ENCODE results near the gene FERMT3. TPM values are rescaled to one million over a fixed set of nuclear protein-coding genes. Genes with fewer than 3 reads are reported as not detected.

The FERMT3 gene
- polyA plus RNA-seq, 1 of the 3 experiments (the other 2 are of a cell fraction): 1.4 TPM

DNA sequence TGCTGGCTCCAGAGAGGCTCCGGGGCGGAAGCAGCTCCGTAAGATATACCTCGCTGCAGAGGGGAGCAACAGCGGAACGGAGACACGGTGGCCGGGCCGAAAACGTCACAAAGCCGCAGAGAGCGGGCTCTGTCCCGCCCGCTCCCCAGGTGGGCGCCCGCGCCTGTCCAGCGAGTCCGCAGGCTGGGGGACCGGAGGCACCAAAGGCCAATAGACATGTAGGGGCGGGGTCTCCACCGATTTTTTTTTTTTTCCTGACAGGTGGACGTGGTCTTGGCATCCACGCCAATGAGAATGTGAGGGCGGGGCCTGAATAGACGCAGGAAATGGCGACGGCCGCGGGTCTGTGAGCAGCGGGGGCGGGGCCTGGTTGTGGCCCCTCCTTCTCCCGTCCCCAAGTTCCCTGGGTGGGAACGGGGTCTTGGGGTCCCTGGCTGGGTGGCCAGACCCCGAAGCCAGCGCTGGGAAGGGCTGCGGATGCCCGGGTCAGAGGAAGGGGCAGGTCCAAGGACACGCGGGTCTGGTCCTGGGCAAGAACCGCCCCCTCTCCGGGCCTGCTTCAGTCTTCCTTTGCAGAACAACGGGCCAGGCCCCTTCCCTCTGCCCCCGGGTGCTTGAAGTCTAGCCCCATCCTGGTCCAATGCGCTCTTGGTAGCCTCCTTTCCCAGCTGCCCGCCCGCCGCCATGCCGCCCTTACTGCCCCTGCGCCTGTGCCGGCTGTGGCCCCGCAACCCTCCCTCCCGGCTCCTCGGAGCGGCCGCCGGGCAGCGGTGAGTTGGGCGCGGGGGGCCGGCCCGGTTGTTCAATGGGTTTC lies 23.9 kb downstream of the FERMT3 start, which contains the start of gene DNAJC4:
Gene DNAJC4, plus strand, starts transcription at position 378 of the 814 bp plus-strand sequence. Its CDS starts 307 bp downstream, at position 685.
- H3K4me2 ChIP-seq: peak within 1 kb of the TSS; percentile 90
- H3F3A ChIP-seq (replicated peaks; ENCODE audit: insufficient read depth): peaks cover 20% of the 10 kb centered on the region
- TF ChIP-seq TCF12 (IDR thresholded peaks at IDR 0.05): 0 out of 2 replicates have a peak, but pooled peaks have one; percentile 3
- TF ChIP-seq, protein P1, sequence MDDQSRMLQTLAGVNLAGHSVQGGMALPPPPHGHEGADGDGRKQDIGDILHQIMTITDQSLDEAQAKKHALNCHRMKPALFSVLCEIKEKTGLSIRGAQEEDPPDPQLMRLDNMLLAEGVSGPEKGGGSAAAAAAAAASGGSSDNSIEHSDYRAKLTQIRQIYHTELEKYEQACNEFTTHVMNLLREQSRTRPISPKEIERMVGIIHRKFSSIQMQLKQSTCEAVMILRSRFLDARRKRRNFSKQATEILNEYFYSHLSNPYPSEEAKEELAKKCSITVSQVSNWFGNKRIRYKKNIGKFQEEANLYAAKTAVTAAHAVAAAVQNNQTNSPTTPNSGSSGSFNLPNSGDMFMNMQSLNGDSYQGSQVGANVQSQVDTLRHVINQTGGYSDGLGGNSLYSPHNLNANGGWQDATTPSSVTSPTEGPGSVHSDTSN (IDR thresholded peaks at IDR 0.05): peak; percentile 60
- TF ChIP-seq EZH2phosphoT487 (IDR thresholded peaks at IDR 0.05; ENCODE audit: borderline replicate concordance, low read depth): no peak
- TF ChIP-seq TAF1 (IDR thresholded peaks at IDR 0.05; ENCODE audit: borderline replicate concordance, low read depth, low read length): 0 out of 2 replicates have a peak, but pooled peaks have one; percentile 28
- TF ChIP-seq, protein P2, sequence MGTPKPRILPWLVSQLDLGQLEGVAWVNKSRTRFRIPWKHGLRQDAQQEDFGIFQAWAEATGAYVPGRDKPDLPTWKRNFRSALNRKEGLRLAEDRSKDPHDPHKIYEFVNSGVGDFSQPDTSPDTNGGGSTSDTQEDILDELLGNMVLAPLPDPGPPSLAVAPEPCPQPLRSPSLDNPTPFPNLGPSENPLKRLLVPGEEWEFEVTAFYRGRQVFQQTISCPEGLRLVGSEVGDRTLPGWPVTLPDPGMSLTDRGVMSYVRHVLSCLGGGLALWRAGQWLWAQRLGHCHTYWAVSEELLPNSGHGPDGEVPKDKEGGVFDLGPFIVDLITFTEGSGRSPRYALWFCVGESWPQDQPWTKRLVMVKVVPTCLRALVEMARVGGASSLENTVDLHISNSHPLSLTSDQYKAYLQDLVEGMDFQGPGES (IDR thresholded peaks at IDR 0.05; ENCODE audit: low read depth, low read length): peak; percentile 23; the same call in 1 of the 2 replicates
- TF ChIP-seq FOXM1 (IDR thresholded peaks at IDR 0.05; ENCODE audit: low read depth): 0 out of 2 replicates have a peak, but pooled peaks have one; percentile 23
- peak; percentile 75; the same call in 1 of the 2 replicates for TF ChIP-seq YY1 (IDR thresholded peaks at IDR 0.05; ENCODE audit: low read depth)
- 0 out of 2 replicates have a peak, but pooled peaks have one; percentile 32 for TF ChIP-seq POLR2AphosphoS5 (IDR thresholded peaks at IDR 0.05; ENCODE audit: low read depth, low read length)
- no peak for TF ChIP-seq SMC3 (IDR thresholded peaks at IDR 0.05; ENCODE audit: low read depth, low read length)
- TF ChIP-seq MXI1 (IDR thresholded peaks at IDR 0.05; ENCODE audit: low read depth, low read length): peak; percentile 75
- peak within 1 kb of the TSS; percentile 73 to 75 for H3K4me3 ChIP-seq (ENCODE audit: low read depth in 2 of 2, low read length in 1 of 2)
- H3K36me3 ChIP-seq (replicated peaks in 1 of 2; ENCODE audit: control insufficient read depth in 1 of 2, insufficient read depth in 2 of 2, low read length in 1 of 2): peaks cover 0 to 4% of the 10 kb centered on the region in 2 experiments
- POLR2A ChIA-PET: interaction anchor here (0.8 to 1.2 kb wide), 3 partner anchors 10 to 16 kb away, joined by 3 read pairs; partner anchors contain the start of genes FKBP2 and PPP1R14B
- no peaks in the 10 kb centered on the region for H3K9me3 ChIP-seq
- DNase-seq: peak; percentile 93
- CTCF ChIA-PET: interaction anchor here (1.5 to 2.3 kb wide), 2 partner anchors 15 to 74 kb away, joined by 5 read pairs; partner anchors contain the start of gene ESRRA
- WGBS (ENCODE audit: low lambda C conversion rate): 2% methylated on average over 28 of the region's 62 CpGs
- peaks cover 17 to 52% of the 10 kb centered on the region in 2 experiments; a peak in 2 of 4 replicates for H3K4me1 ChIP-seq (ENCODE audit: control insufficient read depth in 1 of 2, insufficient read depth in 2 of 2, low read depth in 1 of 2, low read length in 1 of 2)
- no peaks in the 10 kb centered on the region for H3K9me2 ChIP-seq
- no peaks in the 10 kb centered on the region for H3K27me3 ChIP-seq (ENCODE audit: insufficient read depth)
- H2AFZ ChIP-seq (ENCODE audit: low read depth): peak within 1 kb of the TSS; percentile 82; the same call in 1 of the 2 replicates
- peak within 1 kb of the TSS; percentile 54 to 92; a peak in 3 of 4 replicates for H3K27ac ChIP-seq (ENCODE audit: low read depth in 2 of 2, low read length in 1 of 2)
- H4K20me1 ChIP-seq (ENCODE audit: insufficient read depth): no peaks in the 10 kb centered on the region
- H3K79me2 ChIP-seq (ENCODE audit: insufficient read depth): peaks cover 50% of the 10 kb centered on the region
- peak within 1 kb of the TSS; percentile 77 for H3K9ac ChIP-seq

DNA sequence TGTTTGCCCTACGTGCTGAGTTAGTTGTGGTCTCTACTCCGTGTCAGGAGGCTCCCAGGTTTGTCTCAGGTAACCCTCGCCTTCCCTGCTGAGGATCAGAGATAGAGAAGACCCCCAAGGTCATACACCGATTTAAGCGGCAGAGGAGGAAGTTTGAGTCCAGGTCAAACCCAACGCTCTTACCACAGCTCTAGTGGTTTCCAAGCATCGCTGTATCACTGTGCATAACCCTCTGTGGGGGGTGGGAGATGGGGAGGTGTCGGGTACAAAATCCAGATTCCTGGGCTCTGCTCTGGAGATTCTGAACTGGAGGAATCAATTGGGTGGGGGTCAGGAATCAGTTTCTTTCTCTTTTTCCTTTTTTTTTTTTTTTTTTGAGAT lies 24.5 kb downstream of the FERMT3 start:
- ChIA-PET POLR2A (interaction anchor here (1.2 kb wide), 2 partner anchors 10 to 15 kb away, joined by 3 read pairs; partner anchors contain the start of genes FKBP2 and PPP1R14B), CTCF (interaction anchor here (1.5 to 3.4 kb wide), 3 partner anchors 15 to 74 kb away, joined by 5 to 15 read pairs (median 5); partner anchors contain the start of genes ESRRA and PLCB3)
- peak overlapping the region; percentile 73 to 75 for H3K4me3 ChIP-seq (ENCODE audit: low read depth in 2 of 2, low read length in 1 of 2)
- H3K4me2 ChIP-seq: peak overlapping the region; percentile 90
- no peak for TF ChIP-seq TAF1 (IDR thresholded peaks at IDR 0.05; ENCODE audit: borderline replicate concordance, low read depth, low read length)
- no peak for TF ChIP-seq RAD21 (IDR thresholded peaks at IDR 0.05; ENCODE audit: low read length)
- no peak for TF ChIP-seq FOXM1 (IDR thresholded peaks at IDR 0.05; ENCODE audit: low read depth)
- TF ChIP-seq, protein P3, sequence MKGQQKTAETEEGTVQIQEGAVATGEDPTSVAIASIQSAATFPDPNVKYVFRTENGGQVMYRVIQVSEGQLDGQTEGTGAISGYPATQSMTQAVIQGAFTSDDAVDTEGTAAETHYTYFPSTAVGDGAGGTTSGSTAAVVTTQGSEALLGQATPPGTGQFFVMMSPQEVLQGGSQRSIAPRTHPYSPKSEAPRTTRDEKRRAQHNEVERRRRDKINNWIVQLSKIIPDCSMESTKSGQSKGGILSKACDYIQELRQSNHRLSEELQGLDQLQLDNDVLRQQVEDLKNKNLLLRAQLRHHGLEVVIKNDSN (IDR thresholded peaks at IDR 0.05; ENCODE audit: borderline replicate concordance, low read depth): no peak
- TF ChIP-seq SIN3A (IDR thresholded peaks at IDR 0.05; ENCODE audit: borderline replicate concordance, low read depth, low read length): no peak
- no peak for TF ChIP-seq RCOR1 (IDR thresholded peaks at IDR 0.05; ENCODE audit: low read length)
- no peak for TF ChIP-seq NFIC (IDR thresholded peaks at IDR 0.05; ENCODE audit: borderline replicate concordance)
- TF ChIP-seq, protein P4, sequence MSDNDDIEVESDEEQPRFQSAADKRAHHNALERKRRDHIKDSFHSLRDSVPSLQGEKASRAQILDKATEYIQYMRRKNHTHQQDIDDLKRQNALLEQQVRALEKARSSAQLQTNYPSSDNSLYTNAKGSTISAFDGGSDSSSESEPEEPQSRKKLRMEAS (IDR thresholded peaks at IDR 0.05; ENCODE audit: low read depth): no peak
- TF ChIP-seq GABPA (IDR thresholded peaks at IDR 0.05; ENCODE audit: low read depth): no peak
- TF ChIP-seq, protein P5, sequence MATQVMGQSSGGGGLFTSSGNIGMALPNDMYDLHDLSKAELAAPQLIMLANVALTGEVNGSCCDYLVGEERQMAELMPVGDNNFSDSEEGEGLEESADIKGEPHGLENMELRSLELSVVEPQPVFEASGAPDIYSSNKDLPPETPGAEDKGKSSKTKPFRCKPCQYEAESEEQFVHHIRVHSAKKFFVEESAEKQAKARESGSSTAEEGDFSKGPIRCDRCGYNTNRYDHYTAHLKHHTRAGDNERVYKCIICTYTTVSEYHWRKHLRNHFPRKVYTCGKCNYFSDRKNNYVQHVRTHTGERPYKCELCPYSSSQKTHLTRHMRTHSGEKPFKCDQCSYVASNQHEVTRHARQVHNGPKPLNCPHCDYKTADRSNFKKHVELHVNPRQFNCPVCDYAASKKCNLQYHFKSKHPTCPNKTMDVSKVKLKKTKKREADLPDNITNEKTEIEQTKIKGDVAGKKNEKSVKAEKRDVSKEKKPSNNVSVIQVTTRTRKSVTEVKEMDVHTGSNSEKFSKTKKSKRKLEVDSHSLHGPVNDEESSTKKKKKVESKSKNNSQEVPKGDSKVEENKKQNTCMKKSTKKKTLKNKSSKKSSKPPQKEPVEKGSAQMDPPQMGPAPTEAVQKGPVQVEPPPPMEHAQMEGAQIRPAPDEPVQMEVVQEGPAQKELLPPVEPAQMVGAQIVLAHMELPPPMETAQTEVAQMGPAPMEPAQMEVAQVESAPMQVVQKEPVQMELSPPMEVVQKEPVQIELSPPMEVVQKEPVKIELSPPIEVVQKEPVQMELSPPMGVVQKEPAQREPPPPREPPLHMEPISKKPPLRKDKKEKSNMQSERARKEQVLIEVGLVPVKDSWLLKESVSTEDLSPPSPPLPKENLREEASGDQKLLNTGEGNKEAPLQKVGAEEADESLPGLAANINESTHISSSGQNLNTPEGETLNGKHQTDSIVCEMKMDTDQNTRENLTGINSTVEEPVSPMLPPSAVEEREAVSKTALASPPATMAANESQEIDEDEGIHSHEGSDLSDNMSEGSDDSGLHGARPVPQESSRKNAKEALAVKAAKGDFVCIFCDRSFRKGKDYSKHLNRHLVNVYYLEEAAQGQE (IDR thresholded peaks at IDR 0.05; ENCODE audit: low read depth, low read length): no peak
- H2AFZ ChIP-seq (ENCODE audit: low read depth): peak overlapping the region; percentile 82; the same call in 1 of the 2 replicates
- no peaks in the 10 kb centered on the region for H4K20me1 ChIP-seq (ENCODE audit: insufficient read depth)
- no peaks in the 10 kb centered on the region for H3K27me3 ChIP-seq (ENCODE audit: insufficient read depth)
- 23% methylated on average over 8 of the region's 8 CpGs for WGBS (ENCODE audit: low lambda C conversion rate)
- peaks cover 20% of the 10 kb centered on the region for H3F3A ChIP-seq (replicated peaks; ENCODE audit: insufficient read depth)
- H3K79me2 ChIP-seq (ENCODE audit: insufficient read depth): peaks cover 49% of the 10 kb centered on the region
- H3K9me3 ChIP-seq: no peaks in the 10 kb centered on the region
- H3K4me1 ChIP-seq (ENCODE audit: control insufficient read depth in 1 of 2, insufficient read depth in 2 of 2, low read depth in 1 of 2, low read length in 1 of 2): peaks cover 20 to 57% of the 10 kb centered on the region in 2 experiments; a peak in 2 of 4 replicates
- peak overlapping the region; percentile 54 to 92; a peak in 3 of 4 replicates for H3K27ac ChIP-seq (ENCODE audit: low read depth in 2 of 2, low read length in 1 of 2)
- H3K9ac ChIP-seq: peak overlapping the region; percentile 77
- peaks cover 0 to 4% of the 10 kb centered on the region in 2 experiments for H3K36me3 ChIP-seq (replicated peaks in 1 of 2; ENCODE audit: control insufficient read depth in 1 of 2, insufficient read depth in 2 of 2, low read length in 1 of 2)
- peak; percentile 44 for DNase-seq
- H3K9me2 ChIP-seq: no peaks in the 10 kb centered on the region

All from SK-N-SH (cell line).